Epithelial cell of proximal tubule (primary cell): ENCODE measurements around the gene ABCA12. TPM values are rescaled to one million over a fixed set of nuclear protein-coding genes. Genes with fewer than 3 reads are reported as not detected.

Experiments used
- DNase-seq: peaks from one replicate; pipeline ENCODE4 v3.0.0-alpha.2; 2011; ENCODE audit warnings: low read depth
- H3K4me3 ChIP-seq: 2 replicates; pipeline ENCODE4 v1.5.1; 2011; ENCODE audit warnings: low read depth, mild to moderate bottlenecking, low read length
- CTCF ChIP-seq: conservative IDR thresholded peaks from 2 replicates; pipeline ENCODE4 v1.5.1; 2012; ENCODE audit warnings: low read depth, mild to moderate bottlenecking, low read length
- total RNA-seq: library from RNA; depleted of rRNA; stranded (reverse); fragments of >200 nt; gene quantifications from 2 replicates; pipeline ENCODE4 v1.2.3, GENCODE V29; 2015

ABCA12 gene
- total RNA-seq, 1 donor from 2014 or later, result 3.0 TPM

- DNase-seq, result no peak
- no peak overlapping the region for H3K4me3 ChIP-seq
- TF ChIP-seq CTCF, result no peak
These were observed 119.3 kb downstream of the ABCA12 start for GRCh38 chr2:215019085-215019484.

GRCh38 chr2:215015421-215015820 is 123.0 kb downstream of the ABCA12 start:
- no peak overlapping the region for H3K4me3 ChIP-seq
- DNase-seq, result no peak
- no peak for TF ChIP-seq CTCF

GRCh38 chr2:215010390-215010789 is 128.0 kb downstream of the ABCA12 start:
- DNase-seq, result no peak
- no peak overlapping the region for H3K4me3 ChIP-seq
- no peak for TF ChIP-seq CTCF

- H3K4me3 ChIP-seq, result no peak overlapping the region
- no peak for DNase-seq
- no peak for TF ChIP-seq CTCF
These were observed 135.4 kb downstream of the ABCA12 start for GRCh38 chr2:215003001-215003400.

- no peak overlapping the region for H3K4me3 ChIP-seq
- no peak for DNase-seq
These were observed 135.9 kb downstream of the ABCA12 start for GRCh38 chr2:215002500-215002899.

GRCh38 chr2:215000721-215001120 is 137.7 kb downstream of the ABCA12 start:
- H3K4me3 ChIP-seq, result no peak overlapping the region
- no peak for DNase-seq
- TF ChIP-seq CTCF, result no peak

More at GRCh38 chr2:215002500-215002899, 135.9 kb downstream of the ABCA12 start:
- TF ChIP-seq CTCF, result peak; percentile 65

GRCh38 chr2:214995926-214996670 is 142.3 kb downstream of the ABCA12 start:
- no peak for DNase-seq
- H3K4me3 ChIP-seq, result no peak overlapping the region
- no peak for TF ChIP-seq CTCF
